ENCODE data around the gene ZSCAN22.

ZSCAN22 gene

GRCh38 chr19:58380037-58380661, 53.4 kb downstream of the ZSCAN22 start:
- DNase-seq, result no peak

GRCh38 chr19:58380662-58381459, 54.1 kb downstream of the ZSCAN22 start, which contains the start of gene ZNF837:
Gene ZNF837 (minus strand): TSS chr19:58381030. CDS start chr19:58369332, 11,698 bp downstream.
- peak; percentile 100 for DNase-seq

- DNase-seq, result no peak
Observed at GRCh38 chr19:58381460-58382212, 54.8 kb downstream of the ZSCAN22 start.

- DNase-seq, result no peak
Observed at GRCh38 chr19:58382997-58383603, 56.3 kb downstream of the ZSCAN22 start.

- DNase-seq, result no peak
Observed at GRCh38 chr19:58385313-58385890, 58.6 kb downstream of the ZSCAN22 start.

GRCh38 chr19:58385891-58386575, 59.2 kb downstream of the ZSCAN22 start:
- DNase-seq, result no peak

GRCh38 chr19:58386576-58387337, 60.0 kb downstream of the ZSCAN22 start, which contains the start of gene RPS5:
Gene RPS5 (plus strand): TSS chr19:58387269. CDS start chr19:58388138, 869 bp downstream.
- peak; percentile 94 for DNase-seq

- DNase-seq, result no peak
Observed at GRCh38 chr19:58387338-58388174, 60.8 kb downstream of the ZSCAN22 start.

GRCh38 chr19:58388175-58388526, 61.4 kb downstream of the ZSCAN22 start:
- DNase-seq, result no peak

Data from amniotic stem cell (primary cell).